GM23338 (cell line): Measurements from ENCODE around the gene RPS19.
A peak's percentile ranks its signal among the peaks of the same experiment; 100 is the strongest.

Experiments
- EZH2 ChIP-seq: fragments of 200-600 bp; sonication (generic); IDR thresholded peaks from one replicate; pipeline ENCODE4 v1.8.0; 2017; ENCODE audit warnings: antibody characterized with exemption, mild to moderate bottlenecking, low read depth; ENCODE audit not compliant: unreplicated experiment
- TF ChIP-seq, protein P1 (sequence below), 2 experiments: fragments of 200-600 bp in 1 of 2; sonication (generic) in 1 of 2; conservative IDR thresholded peaks; 2 replicates each; pipeline versions ENCODE4 v1.5.1 to v1.6.1; 2016 to 2017; ENCODE audit warnings: antibody characterized with exemption in 2 of 2, low read depth in 2 of 2, mild to moderate bottlenecking in 2 of 2, moderate library complexity in 1 of 2
- TF ChIP-seq, protein P2 (sequence below): IDR thresholded peaks from one replicate; pipeline ENCODE4 v1.6.1; 2018; ENCODE audit warnings: antibody characterized with exemption; ENCODE audit not compliant: unreplicated experiment

DNA sequence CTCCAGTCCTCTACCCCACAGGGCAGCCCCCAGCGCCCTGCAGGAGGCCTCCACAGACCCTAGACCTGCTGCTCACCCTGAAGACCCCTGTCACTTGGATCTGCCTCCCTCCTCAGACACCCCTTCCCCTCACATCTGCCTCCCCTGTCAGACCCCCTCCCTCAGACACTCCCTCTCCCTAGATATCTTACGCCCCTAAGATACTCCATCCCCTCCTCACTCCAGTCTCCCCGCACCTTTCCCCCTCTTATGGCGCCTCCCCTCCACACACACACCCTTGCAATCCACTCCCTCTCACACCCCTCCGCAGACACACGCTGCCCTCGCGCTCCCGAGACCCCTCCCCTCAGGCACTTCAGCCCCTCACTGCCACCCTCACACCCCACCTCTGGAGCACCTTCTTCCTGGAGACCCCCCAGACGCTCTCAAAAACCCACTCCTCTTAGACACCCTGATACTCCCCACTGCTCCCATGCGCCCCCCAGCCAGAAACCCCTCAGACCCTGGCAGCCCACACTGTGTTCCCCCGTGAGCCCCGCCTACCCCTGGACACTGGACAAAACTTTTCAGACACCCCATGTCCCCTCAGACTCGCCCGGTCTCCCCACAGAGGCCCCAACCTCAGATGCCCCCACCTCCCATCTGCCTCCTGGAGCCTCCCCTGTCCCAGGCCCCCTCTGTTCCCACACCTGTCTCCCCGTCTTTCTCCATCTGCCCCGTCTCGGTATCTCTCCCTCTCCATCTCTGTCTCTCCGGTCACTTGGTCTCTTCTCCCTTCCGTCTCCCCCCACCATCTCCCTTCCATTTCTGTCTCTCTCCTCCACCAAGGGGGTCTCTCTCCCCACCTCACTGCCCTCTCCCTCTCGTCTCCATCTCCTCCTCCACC is 53.7 kb downstream of the RPS19 start:
- TF ChIP-seq EZH2, result peak; percentile 77
- TF ChIP-seq, protein P1, sequence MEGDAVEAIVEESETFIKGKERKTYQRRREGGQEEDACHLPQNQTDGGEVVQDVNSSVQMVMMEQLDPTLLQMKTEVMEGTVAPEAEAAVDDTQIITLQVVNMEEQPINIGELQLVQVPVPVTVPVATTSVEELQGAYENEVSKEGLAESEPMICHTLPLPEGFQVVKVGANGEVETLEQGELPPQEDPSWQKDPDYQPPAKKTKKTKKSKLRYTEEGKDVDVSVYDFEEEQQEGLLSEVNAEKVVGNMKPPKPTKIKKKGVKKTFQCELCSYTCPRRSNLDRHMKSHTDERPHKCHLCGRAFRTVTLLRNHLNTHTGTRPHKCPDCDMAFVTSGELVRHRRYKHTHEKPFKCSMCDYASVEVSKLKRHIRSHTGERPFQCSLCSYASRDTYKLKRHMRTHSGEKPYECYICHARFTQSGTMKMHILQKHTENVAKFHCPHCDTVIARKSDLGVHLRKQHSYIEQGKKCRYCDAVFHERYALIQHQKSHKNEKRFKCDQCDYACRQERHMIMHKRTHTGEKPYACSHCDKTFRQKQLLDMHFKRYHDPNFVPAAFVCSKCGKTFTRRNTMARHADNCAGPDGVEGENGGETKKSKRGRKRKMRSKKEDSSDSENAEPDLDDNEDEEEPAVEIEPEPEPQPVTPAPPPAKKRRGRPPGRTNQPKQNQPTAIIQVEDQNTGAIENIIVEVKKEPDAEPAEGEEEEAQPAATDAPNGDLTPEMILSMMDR (conservative IDR thresholded peaks at IDR 0.05; ENCODE audit: low read depth in 2 of 2), result no peak
- TF ChIP-seq, protein P2, sequence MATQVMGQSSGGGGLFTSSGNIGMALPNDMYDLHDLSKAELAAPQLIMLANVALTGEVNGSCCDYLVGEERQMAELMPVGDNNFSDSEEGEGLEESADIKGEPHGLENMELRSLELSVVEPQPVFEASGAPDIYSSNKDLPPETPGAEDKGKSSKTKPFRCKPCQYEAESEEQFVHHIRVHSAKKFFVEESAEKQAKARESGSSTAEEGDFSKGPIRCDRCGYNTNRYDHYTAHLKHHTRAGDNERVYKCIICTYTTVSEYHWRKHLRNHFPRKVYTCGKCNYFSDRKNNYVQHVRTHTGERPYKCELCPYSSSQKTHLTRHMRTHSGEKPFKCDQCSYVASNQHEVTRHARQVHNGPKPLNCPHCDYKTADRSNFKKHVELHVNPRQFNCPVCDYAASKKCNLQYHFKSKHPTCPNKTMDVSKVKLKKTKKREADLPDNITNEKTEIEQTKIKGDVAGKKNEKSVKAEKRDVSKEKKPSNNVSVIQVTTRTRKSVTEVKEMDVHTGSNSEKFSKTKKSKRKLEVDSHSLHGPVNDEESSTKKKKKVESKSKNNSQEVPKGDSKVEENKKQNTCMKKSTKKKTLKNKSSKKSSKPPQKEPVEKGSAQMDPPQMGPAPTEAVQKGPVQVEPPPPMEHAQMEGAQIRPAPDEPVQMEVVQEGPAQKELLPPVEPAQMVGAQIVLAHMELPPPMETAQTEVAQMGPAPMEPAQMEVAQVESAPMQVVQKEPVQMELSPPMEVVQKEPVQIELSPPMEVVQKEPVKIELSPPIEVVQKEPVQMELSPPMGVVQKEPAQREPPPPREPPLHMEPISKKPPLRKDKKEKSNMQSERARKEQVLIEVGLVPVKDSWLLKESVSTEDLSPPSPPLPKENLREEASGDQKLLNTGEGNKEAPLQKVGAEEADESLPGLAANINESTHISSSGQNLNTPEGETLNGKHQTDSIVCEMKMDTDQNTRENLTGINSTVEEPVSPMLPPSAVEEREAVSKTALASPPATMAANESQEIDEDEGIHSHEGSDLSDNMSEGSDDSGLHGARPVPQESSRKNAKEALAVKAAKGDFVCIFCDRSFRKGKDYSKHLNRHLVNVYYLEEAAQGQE, result no peak
